Measurements from ENCODE around the gene RYR3. TPM values are rescaled to one million over a fixed set of nuclear protein-coding genes. Genes with fewer than 3 reads are reported as not detected.
"Not testable (repeated sequence)": the region's sequence is repeated elsewhere in the genome, so short reads cannot be mapped to it uniquely, and the experiment has no call there.

Gene RYR3
- total and polyA plus RNA-seq, 10 of the 15 experiments (the other 5 are each of a cell fraction or from before 2014, with no cell fraction given): under 0.01 to 0.44 (median 0.16) TPM; not detected in 5

DNA sequence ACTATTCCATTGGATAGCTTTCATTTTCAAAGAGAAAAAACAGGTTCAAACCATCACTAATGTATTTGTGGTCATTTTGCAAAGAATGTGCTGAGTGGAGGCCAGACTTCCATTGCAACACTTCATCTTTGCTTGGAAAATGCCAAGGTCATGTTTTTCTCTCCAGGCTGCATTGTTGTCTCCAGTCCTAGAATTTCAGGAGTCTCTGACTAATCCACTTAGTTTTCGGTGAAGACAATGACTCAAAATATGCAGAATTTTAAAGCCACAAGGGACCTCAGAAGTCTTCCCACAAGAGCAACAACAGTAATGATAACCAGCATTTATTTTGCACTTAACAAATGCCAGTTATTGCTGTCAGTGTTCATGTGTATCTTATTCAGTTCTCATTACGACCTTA, 277.0 kb downstream of the RYR3 start (continued):
- TF ChIP-seq GABPA (IDR thresholded peaks at IDR 0.05; ENCODE audit: low read depth): no peak
- TF ChIP-seq MTA2 (IDR thresholded peaks at IDR 0.05; ENCODE audit: low read depth): no peak

DNA sequence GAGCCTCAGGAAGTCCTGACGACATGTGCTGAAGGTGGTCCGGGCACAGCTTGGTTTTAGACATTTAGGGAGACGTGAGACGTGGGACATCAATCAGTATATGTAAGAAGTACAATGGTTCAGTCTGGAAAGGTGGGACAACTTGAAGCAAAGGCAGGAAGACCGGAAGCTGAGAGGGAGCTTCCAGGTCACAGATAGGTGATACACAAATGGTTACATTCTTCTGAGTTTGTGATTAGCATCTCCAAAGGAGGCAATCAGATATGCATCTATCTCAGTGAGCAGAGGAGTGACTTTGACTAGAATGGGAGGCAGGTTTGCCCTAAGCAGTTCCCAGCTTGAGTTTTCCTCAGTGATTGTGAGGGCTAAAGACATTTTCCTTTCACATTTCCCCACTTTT, 282.1 kb downstream of the RYR3 start:
- WGBS (ENCODE audit: insufficient coverage, insufficient replicate concordance, low lambda C conversion rate, missing lambda C conversion rate): 11% methylated on average over 5 of the region's 5 CpGs

DNA sequence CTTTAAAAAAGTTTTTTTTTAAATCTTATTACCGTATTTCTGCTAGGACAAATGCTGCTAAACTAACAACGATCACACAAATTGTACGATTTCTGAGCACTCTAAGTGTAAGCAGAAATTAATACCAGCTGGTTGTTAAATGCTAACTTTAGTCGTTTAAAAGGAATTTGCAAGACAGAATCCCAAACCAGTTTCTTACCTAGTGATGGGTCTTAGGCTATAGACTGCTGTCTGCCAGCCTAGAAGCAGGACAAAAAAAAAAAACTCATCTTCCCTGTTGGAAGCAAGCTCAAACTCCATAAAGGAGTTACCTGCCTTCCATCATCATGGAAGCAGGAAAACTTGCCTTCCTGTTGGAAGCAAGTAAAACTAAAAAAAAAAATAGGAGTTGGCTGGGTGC, 287.6 kb downstream of the RYR3 start:
- POLR2A ChIA-PET: not testable (repeated sequence)
- WGBS (ENCODE audit: insufficient coverage, insufficient replicate concordance, low lambda C conversion rate, missing lambda C conversion rate): 31% methylated on average over 4 of the region's 4 CpGs

More for the DNA sequence above, 282.1 kb downstream of the RYR3 start:
- in situ Hi-C loops (cut with MboI) (no loop called here), intact Hi-C loops (cut with micrococcal nuclease; ENCODE audit: unreplicated experiment) (no loop called here)
- Histone ChIP-seq H3K27me3 (replicated peaks in 1 of 2; ENCODE audit: control insufficient read depth in 2 of 2, insufficient read depth in 2 of 2, low read length in 1 of 2) (no peaks in the 10 kb centered on the region), H3K4me3 (no peak overlapping the region), H4K20me1 (ENCODE audit: control insufficient read depth, insufficient read depth) (no peaks in the 10 kb centered on the region), H3K79me2 (ENCODE audit: control insufficient read depth, insufficient read depth, low read length) (no peaks in the 10 kb centered on the region), H3K4me1 (ENCODE audit: control insufficient read depth, insufficient read depth, low read length) (no peaks in the 10 kb centered on the region), H3K9me3 (replicated peaks; ENCODE audit: control insufficient read depth, insufficient read depth, low read length) (no peaks in the 10 kb centered on the region), H3K9ac (ENCODE audit: control insufficient read depth, insufficient read depth, low read length) (no peak overlapping the region), H3K27ac (ENCODE audit: control insufficient read depth, insufficient read depth) (no peak overlapping the region), H3K36me3 (ENCODE audit: control insufficient read depth in 2 of 2, insufficient read depth in 2 of 2, low read length in 1 of 2) (no peaks in the 10 kb centered on the region), H3K4me2 (ENCODE audit: control insufficient read depth, insufficient read depth) (no peak overlapping the region), H2AFZ (ENCODE audit: control insufficient read depth, low read depth, low read length) (no peak overlapping the region)
- no TSS peak for BruUV-seq (replicated peaks)
- ChIA-PET RAD21 (ENCODE audit: unreplicated experiment) (no interaction called here), CTCF (no interaction called here), SMC1A (ENCODE audit: uncharacterized antibody, unreplicated experiment) (interaction anchor here (0.7 kb wide), 1 partner anchor 163 kb away, joined by 3 read pairs; no protein-coding TSS in a partner anchor), POLR2A (no interaction called here)
- no peak for ATAC-seq
- no peak for FAIRE-seq
- TF ChIP-seq, protein P1, sequence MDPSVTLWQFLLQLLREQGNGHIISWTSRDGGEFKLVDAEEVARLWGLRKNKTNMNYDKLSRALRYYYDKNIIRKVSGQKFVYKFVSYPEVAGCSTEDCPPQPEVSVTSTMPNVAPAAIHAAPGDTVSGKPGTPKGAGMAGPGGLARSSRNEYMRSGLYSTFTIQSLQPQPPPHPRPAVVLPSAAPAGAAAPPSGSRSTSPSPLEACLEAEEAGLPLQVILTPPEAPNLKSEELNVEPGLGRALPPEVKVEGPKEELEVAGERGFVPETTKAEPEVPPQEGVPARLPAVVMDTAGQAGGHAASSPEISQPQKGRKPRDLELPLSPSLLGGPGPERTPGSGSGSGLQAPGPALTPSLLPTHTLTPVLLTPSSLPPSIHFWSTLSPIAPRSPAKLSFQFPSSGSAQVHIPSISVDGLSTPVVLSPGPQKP (IDR thresholded peaks at IDR 0.05; ENCODE audit: low read depth, low read length): no peak
- TF ChIP-seq CREB1 (IDR thresholded peaks at IDR 0.05; ENCODE audit: low read depth) (no peak), POLR2AphosphoS5 (IDR thresholded peaks at IDR 0.05; ENCODE audit: low read length) (no peak)
- no peak for DNase-seq (ENCODE audit: low read depth, low spot score)

More for the DNA sequence above, 287.6 kb downstream of the RYR3 start:
- H3K36me3 ChIP-seq (ENCODE audit: control insufficient read depth in 2 of 2, insufficient read depth in 2 of 2, low read length in 1 of 2); ATAC-seq; H3K9me3 ChIP-seq (replicated peaks; ENCODE audit: control insufficient read depth, insufficient read depth, low read length); H3K4me3 ChIP-seq; FAIRE-seq; RAD21 ChIA-PET (ENCODE audit: unreplicated experiment); H4K20me1 ChIP-seq (ENCODE audit: control insufficient read depth, insufficient read depth); DNase-seq (ENCODE audit: low read depth, low spot score); BruUV-seq (replicated peaks); H3K27me3 ChIP-seq (replicated peaks in 1 of 2; ENCODE audit: control insufficient read depth in 2 of 2, insufficient read depth in 2 of 2, low read length in 1 of 2); H3K27ac ChIP-seq (ENCODE audit: control insufficient read depth, insufficient read depth); H3K4me1 ChIP-seq (ENCODE audit: control insufficient read depth, insufficient read depth, low read length); H3K4me2 ChIP-seq (ENCODE audit: control insufficient read depth, insufficient read depth); H2AFZ ChIP-seq (ENCODE audit: control insufficient read depth, low read depth, low read length); H3K79me2 ChIP-seq (ENCODE audit: control insufficient read depth, insufficient read depth, low read length); in situ Hi-C loops (cut with MboI); intact Hi-C loops (cut with micrococcal nuclease; ENCODE audit: unreplicated experiment); H3K9ac ChIP-seq (ENCODE audit: control insufficient read depth, insufficient read depth, low read length): not testable (repeated sequence)
- ChIA-PET CTCF (interaction anchor here (0.6 to 2.3 kb wide), 4 partner anchors 11 to 102 kb away, joined by 3 to 6 read pairs (median 4); no protein-coding TSS in a partner anchor), SMC1A (ENCODE audit: uncharacterized antibody, unreplicated experiment) (interaction anchor here (0.9 to 1.1 kb wide), 2 partner anchors 48 to 246 kb away, joined by 3 read pairs; no protein-coding TSS in a partner anchor)
